ENCODE results near the gene RPS6KA3.
"Not testable (repeated sequence)": the region's sequence is repeated elsewhere in the genome, so short reads cannot be mapped to it uniquely, and the experiment has no call there.

RPS6KA3 gene

DNA sequence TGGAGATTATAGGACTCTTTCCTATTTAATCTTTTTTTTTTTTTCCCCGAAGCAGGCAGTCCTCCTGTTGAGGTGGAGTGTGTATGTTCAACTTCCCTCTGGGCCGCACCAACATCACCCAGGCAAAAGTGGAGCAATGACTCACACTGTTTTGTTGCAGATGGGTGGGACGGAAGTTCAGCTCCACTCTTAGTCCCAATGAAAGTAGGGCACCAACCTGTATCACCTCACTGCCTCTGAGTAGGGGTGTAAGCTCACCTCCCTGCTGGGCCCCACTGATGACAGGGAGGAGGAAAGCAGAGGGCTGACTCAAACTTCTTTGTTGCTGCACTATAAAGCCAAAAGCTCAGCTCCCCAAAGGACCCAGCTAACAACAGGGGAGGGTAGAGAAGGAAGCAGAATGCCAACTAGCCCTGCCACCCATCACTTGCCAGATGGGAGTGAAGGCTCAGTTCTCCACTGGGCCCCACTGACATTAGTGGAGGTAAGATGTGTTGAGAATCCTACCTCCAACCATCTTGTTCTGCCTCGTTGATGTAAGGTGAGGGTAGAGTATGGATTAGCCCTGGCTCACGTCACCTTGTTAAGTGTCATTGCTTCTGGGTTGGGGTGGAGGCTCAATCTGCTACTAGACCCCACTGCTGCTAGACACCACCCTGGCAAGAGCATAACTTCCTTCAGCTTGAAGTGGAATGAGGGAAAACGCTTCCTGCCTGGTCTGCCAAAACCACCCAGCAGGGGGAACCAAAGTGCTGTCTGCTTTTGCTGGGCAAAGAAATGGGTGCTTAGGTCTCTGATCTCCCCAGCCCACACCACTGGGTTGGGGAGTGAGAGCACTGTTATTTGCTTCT, 14.1 kb downstream of the RPS6KA3 start:
- TF ChIP-seq, protein P1, sequence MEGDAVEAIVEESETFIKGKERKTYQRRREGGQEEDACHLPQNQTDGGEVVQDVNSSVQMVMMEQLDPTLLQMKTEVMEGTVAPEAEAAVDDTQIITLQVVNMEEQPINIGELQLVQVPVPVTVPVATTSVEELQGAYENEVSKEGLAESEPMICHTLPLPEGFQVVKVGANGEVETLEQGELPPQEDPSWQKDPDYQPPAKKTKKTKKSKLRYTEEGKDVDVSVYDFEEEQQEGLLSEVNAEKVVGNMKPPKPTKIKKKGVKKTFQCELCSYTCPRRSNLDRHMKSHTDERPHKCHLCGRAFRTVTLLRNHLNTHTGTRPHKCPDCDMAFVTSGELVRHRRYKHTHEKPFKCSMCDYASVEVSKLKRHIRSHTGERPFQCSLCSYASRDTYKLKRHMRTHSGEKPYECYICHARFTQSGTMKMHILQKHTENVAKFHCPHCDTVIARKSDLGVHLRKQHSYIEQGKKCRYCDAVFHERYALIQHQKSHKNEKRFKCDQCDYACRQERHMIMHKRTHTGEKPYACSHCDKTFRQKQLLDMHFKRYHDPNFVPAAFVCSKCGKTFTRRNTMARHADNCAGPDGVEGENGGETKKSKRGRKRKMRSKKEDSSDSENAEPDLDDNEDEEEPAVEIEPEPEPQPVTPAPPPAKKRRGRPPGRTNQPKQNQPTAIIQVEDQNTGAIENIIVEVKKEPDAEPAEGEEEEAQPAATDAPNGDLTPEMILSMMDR (IDR thresholded peaks at IDR 0.05; ENCODE audit: borderline replicate concordance, extremely low read depth, low read length, poor library complexity, severe bottlenecking), result peak; percentile 75
- no peak for TF ChIP-seq EZH2 (IDR thresholded peaks at IDR 0.05; ENCODE audit: borderline replicate concordance, low read depth, low read length, severe bottlenecking)
- no peaks in the 10 kb centered on the region for H3K27me3 ChIP-seq (ENCODE audit: insufficient read depth, low read length, poor library complexity)
- ATAC-seq (ENCODE audit: insufficient read depth, low read depth) (peak; percentile 87), DNase-seq (peak; percentile 70)
- H3K4me2 ChIP-seq (ENCODE audit: insufficient read depth, low read length), result no peak overlapping the region
- H3K9ac ChIP-seq (ENCODE audit: low read depth, low read length), result no peak overlapping the region
- peaks cover 11% of the 10 kb centered on the region; the same call in 1 of the 2 replicates for H3K36me3 ChIP-seq (ENCODE audit: insufficient read depth, low read length)
- peak overlapping the region; percentile 56; the same call in 1 of the 2 replicates for H3K27ac ChIP-seq (ENCODE audit: low read length)
- H3K4me3 ChIP-seq (ENCODE audit: low read depth in 1 of 2, low read length in 2 of 2), result no peak overlapping the region
- 0 out of 2 replicates have a peak, but pooled peaks cover 2% of the 10 kb centered on the region for H3K4me1 ChIP-seq (ENCODE audit: insufficient read depth, low read length)
- H2AFZ ChIP-seq (ENCODE audit: low read depth, low read length), result no peak overlapping the region
- H3K79me2 ChIP-seq (ENCODE audit: insufficient read depth, low read length), result peaks cover 83% of the 10 kb centered on the region
- H3K9me3 ChIP-seq (ENCODE audit: insufficient read depth, low read length, severe bottlenecking), result no peaks in the 10 kb centered on the region
- peaks cover 10% of the 10 kb centered on the region for H4K20me1 ChIP-seq (ENCODE audit: insufficient read depth, low read length)

DNA sequence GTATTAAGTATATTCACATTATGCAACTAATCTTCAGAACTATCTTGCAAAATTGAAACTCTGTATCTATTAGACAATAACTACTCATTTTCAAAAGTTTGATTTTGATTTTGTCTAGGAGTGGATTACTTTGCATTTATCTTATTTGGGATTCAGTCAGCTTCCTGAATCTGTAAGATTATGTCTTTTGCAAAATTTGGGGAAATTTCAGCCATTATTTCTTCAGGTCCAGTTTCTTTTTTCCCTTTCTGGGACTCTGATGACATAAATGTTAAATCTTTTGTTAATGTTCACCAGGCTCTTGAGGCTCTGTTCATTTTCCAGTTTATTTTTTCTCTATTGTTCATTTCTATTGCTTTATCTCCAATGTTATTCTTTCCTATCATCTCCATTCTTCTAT, 15.0 kb downstream of the RPS6KA3 start:
- no peak for DNase-seq
- 0 out of 2 replicates have a peak, but pooled peaks cover 2% of the 10 kb centered on the region for H3K4me1 ChIP-seq (ENCODE audit: insufficient read depth, low read length)
- H3K9ac ChIP-seq (ENCODE audit: low read depth, low read length), result no peak overlapping the region
- TF ChIP-seq EZH2 (IDR thresholded peaks at IDR 0.05; ENCODE audit: borderline replicate concordance, low read depth, low read length, severe bottlenecking), result no peak
- TF ChIP-seq, protein P1 (IDR thresholded peaks at IDR 0.05; ENCODE audit: borderline replicate concordance, extremely low read depth, low read length, poor library complexity, severe bottlenecking), result no peak
- H2AFZ ChIP-seq (ENCODE audit: low read depth, low read length), result no peak overlapping the region
- ATAC-seq (ENCODE audit: insufficient read depth, low read depth), result no peak
- H3K27ac ChIP-seq (ENCODE audit: low read length), result no peak overlapping the region
- peaks cover 10% of the 10 kb centered on the region for H4K20me1 ChIP-seq (ENCODE audit: insufficient read depth, low read length)
- H3K36me3 ChIP-seq (ENCODE audit: insufficient read depth, low read length), result peaks cover 8% of the 10 kb centered on the region; the same call in 1 of the 2 replicates
- H3K79me2 ChIP-seq (ENCODE audit: insufficient read depth, low read length), result peaks cover 80% of the 10 kb centered on the region
- no peak overlapping the region for H3K4me3 ChIP-seq (ENCODE audit: low read depth in 1 of 2, low read length in 2 of 2)
- no peaks in the 10 kb centered on the region for H3K9me3 ChIP-seq (ENCODE audit: insufficient read depth, low read length, severe bottlenecking)
- H3K27me3 ChIP-seq (ENCODE audit: insufficient read depth, low read length, poor library complexity), result no peaks in the 10 kb centered on the region
- no peak overlapping the region for H3K4me2 ChIP-seq (ENCODE audit: insufficient read depth, low read length)

DNA sequence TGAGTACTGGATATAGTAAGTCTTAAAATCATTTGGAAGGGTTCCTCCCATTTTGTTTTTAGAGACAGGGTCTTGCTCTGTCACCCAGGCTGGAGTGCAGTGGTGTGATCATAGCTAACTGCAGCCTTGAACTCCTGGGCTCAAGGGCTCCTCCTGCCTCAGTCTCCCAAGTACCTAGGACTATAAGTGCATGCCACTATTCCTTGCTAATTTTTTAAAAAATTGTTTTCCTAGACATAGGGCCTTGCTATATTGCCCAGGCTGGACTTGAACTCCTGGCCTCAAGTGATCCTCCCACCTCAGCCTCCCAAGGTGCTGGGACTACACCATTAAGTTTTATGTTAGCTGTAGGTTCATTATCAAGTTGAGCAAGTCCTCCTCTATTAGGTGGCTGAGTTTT, 16.6 kb downstream of the RPS6KA3 start:
- not testable (repeated sequence) for H3K36me3 ChIP-seq (ENCODE audit: insufficient read depth, low read length)

DNA sequence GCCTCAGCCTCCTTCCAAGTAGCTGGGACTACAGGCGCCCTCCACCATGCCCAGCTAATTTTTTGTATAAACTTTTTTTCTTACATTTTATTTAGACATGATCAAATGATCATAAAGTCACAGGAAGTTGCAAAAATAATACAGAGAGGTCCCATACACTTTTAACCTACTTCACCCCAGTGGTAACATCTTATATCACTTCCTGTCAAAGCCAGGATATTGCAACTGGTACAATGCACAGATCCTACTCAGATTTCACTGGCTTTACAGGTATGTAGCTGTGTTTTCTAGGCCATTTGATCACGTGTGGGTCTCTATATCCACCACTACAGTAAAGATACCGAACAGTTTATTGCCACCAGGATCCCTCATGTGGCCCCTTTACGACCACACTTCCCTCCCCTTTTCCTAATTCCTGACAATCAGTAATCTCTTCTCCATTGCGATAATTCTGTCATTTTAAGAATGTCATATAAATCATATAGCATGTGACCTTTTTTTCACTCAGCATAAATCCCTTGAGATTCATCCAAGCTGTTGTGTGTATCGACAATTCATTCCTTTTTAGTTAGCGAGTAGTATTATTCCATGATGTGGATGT, 18.0 kb downstream of the RPS6KA3 start:
- peaks cover 7% of the 10 kb centered on the region for H4K20me1 ChIP-seq (ENCODE audit: insufficient read depth, low read length)
- DNase-seq, result no peak
- H3K9ac ChIP-seq (ENCODE audit: low read depth, low read length), result no peak overlapping the region
- no peaks in the 10 kb centered on the region for H3K27me3 ChIP-seq (ENCODE audit: insufficient read depth, low read length, poor library complexity)
- H3K36me3 ChIP-seq (ENCODE audit: insufficient read depth, low read length), result peaks cover 8% of the 10 kb centered on the region; the same call in 1 of the 2 replicates
- no peak for TF ChIP-seq EZH2 (IDR thresholded peaks at IDR 0.05; ENCODE audit: borderline replicate concordance, low read depth, low read length, severe bottlenecking)
- TF ChIP-seq, protein P1 (IDR thresholded peaks at IDR 0.05; ENCODE audit: borderline replicate concordance, extremely low read depth, low read length, poor library complexity, severe bottlenecking), result no peak
- H3K27ac ChIP-seq (ENCODE audit: low read length), result no peak overlapping the region
- peaks cover 90% of the 10 kb centered on the region for H3K79me2 ChIP-seq (ENCODE audit: insufficient read depth, low read length)
- ATAC-seq (ENCODE audit: insufficient read depth, low read depth), result peak; percentile 65; the same call in 1 of the 3 replicates
- no peak overlapping the region for H3K4me3 ChIP-seq (ENCODE audit: low read depth in 1 of 2, low read length in 2 of 2)
- 0 out of 2 replicates have a peak, but pooled peaks cover 2% of the 10 kb centered on the region for H3K4me1 ChIP-seq (ENCODE audit: insufficient read depth, low read length)
- H3K4me2 ChIP-seq (ENCODE audit: insufficient read depth, low read length), result no peak overlapping the region
- no peak overlapping the region for H2AFZ ChIP-seq (ENCODE audit: low read depth, low read length)
- H3K9me3 ChIP-seq (ENCODE audit: insufficient read depth, low read length, severe bottlenecking), result no peaks in the 10 kb centered on the region

More for the DNA sequence above, 16.6 kb downstream of the RPS6KA3 start:
- not testable (repeated sequence) for DNase-seq; H3K4me3 ChIP-seq (ENCODE audit: low read depth in 1 of 2, low read length in 2 of 2); H3K4me1 ChIP-seq (ENCODE audit: insufficient read depth, low read length); H3K27me3 ChIP-seq (ENCODE audit: insufficient read depth, low read length, poor library complexity); H3K4me2 ChIP-seq (ENCODE audit: insufficient read depth, low read length); H3K27ac ChIP-seq (ENCODE audit: low read length); ATAC-seq (ENCODE audit: insufficient read depth, low read depth); H2AFZ ChIP-seq (ENCODE audit: low read depth, low read length); H3K9me3 ChIP-seq (ENCODE audit: insufficient read depth, low read length, severe bottlenecking); H3K9ac ChIP-seq (ENCODE audit: low read depth, low read length)
- Histone ChIP-seq H4K20me1 (ENCODE audit: insufficient read depth, low read length) (peaks cover 10% of the 10 kb centered on the region), H3K79me2 (ENCODE audit: insufficient read depth, low read length) (peaks cover 87% of the 10 kb centered on the region)
